Left ventricle myocardium inferior (tissue), 1 donor: ENCODE results near the gene ANGPTL4. TPM values are rescaled to one million over a fixed set of nuclear protein-coding genes. Genes with fewer than 3 reads are reported as not detected.
A peak's percentile ranks its signal among the peaks of the same experiment; 100 is the strongest.
"Not testable (repeated sequence)": the region's sequence is repeated elsewhere in the genome, so short reads cannot be mapped to it uniquely, and the experiment has no call there.

Experiments
- DNase-seq: peaks from one replicate; pipeline ENCODE4 v3.0.0-alpha.2; 2020
- H3K27ac ChIP-seq: fragments of 200-600 bp; replicated peaks from 2 replicates; pipeline ENCODE4 v1.8.0; 2021
- H3K27me3 ChIP-seq: fragments of 200-600 bp; 2 replicates; pipeline ENCODE4 v1.8.0; 2021; ENCODE audit warnings: low read depth
- H3K36me3 ChIP-seq: fragments of 200-600 bp; 2 replicates; pipeline ENCODE4 v1.8.0; 2021
- H3K4me1 ChIP-seq: fragments of 200-600 bp; 2 replicates; pipeline ENCODE4 v1.8.0; 2021
- H3K4me3 ChIP-seq: fragments of 200-600 bp; 2 replicates; pipeline ENCODE4 v1.8.0; 2021; ENCODE audit warnings: mild to moderate bottlenecking, moderate library complexity
- H3K9me3 ChIP-seq: fragments of 200-600 bp; replicated peaks from 2 replicates; pipeline ENCODE4 v1.8.0; 2021
- CTCF ChIP-seq: fragments of 200-600 bp; IDR thresholded peaks from 2 replicates; pipeline ENCODE4 v1.8.0; 2021; ENCODE audit warnings: antibody characterized with exemption, mild to moderate bottlenecking, borderline replicate concordance
- intact Hi-C: fragments of 100-400 bp; cut with micrococcal nuclease; formaldehyde crosslinking; loops from one replicate; pipeline ENCODE4 v1.11.0; 2022
- long read RNA-seq: library from polyadenylated mRNA; unstranded; transcript quantifications from one replicate; pipeline ENCODE4 v2.0.0, GENCODE V29; 2021
- total RNA-seq: library from RNA; stranded (reverse); fragmentation: NEBNext Ultra II Directional; extraction: Animal tissue kit (Norgen Biotek cat#: 25700); gene quantifications from one replicate; pipeline ENCODE4 v1.2.1, GENCODE V29; 2021
- donor health status: DM: no; HTN: yes; CAD: no; lungs with severe emphysema.

ANGPTL4 gene, protein sequence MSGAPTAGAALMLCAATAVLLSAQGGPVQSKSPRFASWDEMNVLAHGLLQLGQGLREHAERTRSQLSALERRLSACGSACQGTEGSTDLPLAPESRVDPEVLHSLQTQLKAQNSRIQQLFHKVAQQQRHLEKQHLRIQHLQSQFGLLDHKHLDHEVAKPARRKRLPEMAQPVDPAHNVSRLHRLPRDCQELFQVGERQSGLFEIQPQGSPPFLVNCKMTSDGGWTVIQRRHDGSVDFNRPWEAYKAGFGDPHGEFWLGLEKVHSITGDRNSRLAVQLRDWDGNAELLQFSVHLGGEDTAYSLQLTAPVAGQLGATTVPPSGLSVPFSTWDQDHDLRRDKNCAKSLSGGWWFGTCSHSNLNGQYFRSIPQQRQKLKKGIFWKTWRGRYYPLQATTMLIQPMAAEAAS
- 8.4 TPM for total RNA-seq
- long read RNA-seq, transcript ANGPTL4-201 (7 exons, 1,879 nt) = major isoform, 12 of 16 reads
- long read RNA-seq, partial matches to known transcripts = 2 of 16 reads
- long read RNA-seq, other reads (novel, unspliced or antisense) = 2 of 16 reads

DNA sequence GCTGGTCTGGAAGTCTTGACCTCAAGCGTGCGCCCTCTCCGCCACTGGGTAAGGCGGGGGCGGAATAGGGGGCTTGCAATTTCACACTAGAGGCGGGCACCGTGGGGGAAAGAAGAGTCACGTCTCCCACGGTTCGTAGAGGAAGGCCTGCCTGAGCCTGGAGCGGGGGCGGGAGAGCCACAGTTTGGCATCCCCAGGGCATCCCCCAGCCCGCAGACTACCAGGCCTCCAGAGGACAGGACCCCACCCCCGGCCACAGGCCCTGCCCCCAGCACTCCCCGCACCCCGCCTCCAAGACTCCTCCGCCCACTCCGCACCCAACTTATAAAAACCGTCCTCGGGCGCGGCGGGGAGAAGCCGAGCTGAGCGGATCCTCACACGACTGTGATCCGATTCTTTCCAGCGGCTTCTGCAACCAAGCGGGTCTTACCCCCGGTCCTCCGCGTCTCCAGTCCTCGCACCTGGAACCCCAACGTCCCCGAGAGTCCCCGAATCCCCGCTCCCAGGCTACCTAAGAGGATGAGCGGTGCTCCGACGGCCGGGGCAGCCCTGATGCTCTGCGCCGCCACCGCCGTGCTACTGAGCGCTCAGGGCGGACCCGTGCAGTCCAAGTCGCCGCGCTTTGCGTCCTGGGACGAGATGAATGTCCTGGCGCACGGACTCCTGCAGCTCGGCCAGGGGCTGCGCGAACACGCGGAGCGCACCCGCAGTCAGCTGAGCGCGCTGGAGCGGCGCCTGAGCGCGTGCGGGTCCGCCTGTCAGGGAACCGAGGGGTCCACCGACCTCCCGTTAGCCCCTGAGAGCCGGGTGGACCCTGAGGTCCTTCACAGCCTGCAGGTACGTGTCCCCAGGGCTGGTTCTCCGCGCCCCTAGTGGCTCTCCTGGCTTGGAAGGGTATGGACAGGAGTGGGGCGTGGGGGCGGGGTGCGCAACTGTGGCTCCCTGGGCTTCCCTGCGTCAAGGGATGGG is at the start of gene ANGPTL4:
Gene ANGPTL4 (plus strand): TSS at position 353 of the 969 bp plus-strand sequence. CDS start 167 bp downstream, at position 520.
- H3K36me3 ChIP-seq = peaks cover 7% of the 10 kb centered on the region
- peak within 1 kb of the TSS; percentile 92 for H3K27ac ChIP-seq
- H3K4me1 ChIP-seq = peaks cover 81% of the 10 kb centered on the region
- no peaks in the 10 kb centered on the region for H3K27me3 ChIP-seq
- intact Hi-C loops = no loop called here
- TF ChIP-seq CTCF = peak; percentile 48
- DNase-seq = peak; percentile 77
- H3K9me3 ChIP-seq = no peaks in the 10 kb centered on the region
- H3K4me3 ChIP-seq = peak within 1 kb of the TSS; percentile 80

DNA sequence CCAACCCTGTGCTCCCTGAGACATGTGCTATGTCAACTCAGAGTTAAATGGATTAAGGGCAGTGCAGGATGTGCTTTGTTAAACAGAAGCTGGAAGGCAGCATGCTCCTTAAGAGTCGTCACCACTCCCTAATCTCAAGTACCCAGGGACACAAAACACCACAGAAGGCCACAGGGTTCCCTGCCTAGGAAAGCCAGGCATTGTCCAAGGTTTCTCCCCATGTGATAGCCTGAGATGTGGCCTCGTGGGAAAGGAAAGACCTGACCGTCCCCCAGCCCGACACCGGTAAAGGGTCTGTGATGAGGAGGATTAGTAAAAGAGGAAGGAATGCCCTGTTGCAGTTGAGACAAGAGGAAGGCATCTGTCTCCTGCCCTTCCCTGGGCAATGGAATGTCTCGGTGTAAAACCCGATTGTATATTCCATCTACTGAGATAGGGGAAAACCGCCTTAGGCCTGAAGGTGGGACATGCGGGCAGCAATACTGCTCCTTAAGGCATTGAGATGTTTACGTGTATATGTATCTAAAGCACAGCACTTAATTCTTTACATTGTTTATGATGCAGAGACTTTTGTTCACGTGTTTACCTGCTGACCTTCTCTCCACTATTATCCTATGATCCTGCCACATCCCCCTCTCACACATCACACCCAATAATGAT is 48.8 kb upstream of the ANGPTL4 start:
- Histone ChIP-seq H3K36me3 (peaks cover 39% of the 10 kb centered on the region), H3K4me1 (peaks cover 45% of the 10 kb centered on the region), H3K27ac (peak overlapping the region; percentile 55)
- DNase-seq, intact Hi-C loops, H3K4me3 ChIP-seq, H3K27me3 ChIP-seq, H3K9me3 ChIP-seq: not testable (repeated sequence)

GRCh38 chr19:8316351-8317125 is 47.4 kb upstream of the ANGPTL4 start:
- DNase-seq = no peak

GRCh38 chr19:8318835-8319234 is 45.1 kb upstream of the ANGPTL4 start:
- intact Hi-C loops, H3K27ac ChIP-seq: not testable (repeated sequence)
- H3K36me3 ChIP-seq = peaks cover 37% of the 10 kb centered on the region

More at GRCh38 chr19:8316351-8317125, 47.4 kb upstream of the ANGPTL4 start:
- Histone ChIP-seq H3K9me3 (no peaks in the 10 kb centered on the region), H3K27ac (peak overlapping the region; percentile 64), H3K4me1 (peaks cover 53% of the 10 kb centered on the region), H3K27me3 (no peaks in the 10 kb centered on the region), H3K36me3 (peaks cover 30% of the 10 kb centered on the region), H3K4me3 (no peak overlapping the region)
- intact Hi-C loops = no loop called here
- TF ChIP-seq CTCF = no peak

GRCh38 chr19:8319807-8320520 is 44.0 kb upstream of the ANGPTL4 start:
- intact Hi-C loops = no loop called here
- TF ChIP-seq CTCF = no peak
- peaks cover 36% of the 10 kb centered on the region for H3K36me3 ChIP-seq
- DNase-seq = no peak
- peaks cover 69% of the 10 kb centered on the region for H3K4me1 ChIP-seq
- peak overlapping the region; percentile 91 for H3K27ac ChIP-seq
- no peaks in the 10 kb centered on the region for H3K9me3 ChIP-seq
- H3K27me3 ChIP-seq = no peaks in the 10 kb centered on the region
- H3K4me3 ChIP-seq = peak overlapping the region; percentile 79

More at GRCh38 chr19:8318835-8319234, 45.1 kb upstream of the ANGPTL4 start:
- not testable (repeated sequence) for H3K4me3 ChIP-seq, H3K27me3 ChIP-seq, H3K9me3 ChIP-seq, DNase-seq
- peaks cover 57% of the 10 kb centered on the region for H3K4me1 ChIP-seq
